Renal cortical epithelial cell (primary cell): ENCODE results near the gene TSPAN9. TPM values are rescaled to one million over a fixed set of nuclear protein-coding genes. Genes with fewer than 3 reads are reported as not detected.

ENCODE experiments used
- DNase-seq: peaks from one replicate; pipeline ENCODE4 v3.0.0-alpha.2; 2011; ENCODE audit warnings: low read depth
- total RNA-seq: library from RNA; depleted of rRNA; stranded (reverse); fragments of >200 nt; gene quantifications from 2 replicates; pipeline ENCODE4 v1.2.3, GENCODE V29; 2014

The TSPAN9 gene, protein sequence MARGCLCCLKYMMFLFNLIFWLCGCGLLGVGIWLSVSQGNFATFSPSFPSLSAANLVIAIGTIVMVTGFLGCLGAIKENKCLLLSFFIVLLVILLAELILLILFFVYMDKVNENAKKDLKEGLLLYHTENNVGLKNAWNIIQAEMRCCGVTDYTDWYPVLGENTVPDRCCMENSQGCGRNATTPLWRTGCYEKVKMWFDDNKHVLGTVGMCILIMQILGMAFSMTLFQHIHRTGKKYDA
- total RNA-seq = 24.7 and 91.3 TPM in 2 replicates

DNA sequence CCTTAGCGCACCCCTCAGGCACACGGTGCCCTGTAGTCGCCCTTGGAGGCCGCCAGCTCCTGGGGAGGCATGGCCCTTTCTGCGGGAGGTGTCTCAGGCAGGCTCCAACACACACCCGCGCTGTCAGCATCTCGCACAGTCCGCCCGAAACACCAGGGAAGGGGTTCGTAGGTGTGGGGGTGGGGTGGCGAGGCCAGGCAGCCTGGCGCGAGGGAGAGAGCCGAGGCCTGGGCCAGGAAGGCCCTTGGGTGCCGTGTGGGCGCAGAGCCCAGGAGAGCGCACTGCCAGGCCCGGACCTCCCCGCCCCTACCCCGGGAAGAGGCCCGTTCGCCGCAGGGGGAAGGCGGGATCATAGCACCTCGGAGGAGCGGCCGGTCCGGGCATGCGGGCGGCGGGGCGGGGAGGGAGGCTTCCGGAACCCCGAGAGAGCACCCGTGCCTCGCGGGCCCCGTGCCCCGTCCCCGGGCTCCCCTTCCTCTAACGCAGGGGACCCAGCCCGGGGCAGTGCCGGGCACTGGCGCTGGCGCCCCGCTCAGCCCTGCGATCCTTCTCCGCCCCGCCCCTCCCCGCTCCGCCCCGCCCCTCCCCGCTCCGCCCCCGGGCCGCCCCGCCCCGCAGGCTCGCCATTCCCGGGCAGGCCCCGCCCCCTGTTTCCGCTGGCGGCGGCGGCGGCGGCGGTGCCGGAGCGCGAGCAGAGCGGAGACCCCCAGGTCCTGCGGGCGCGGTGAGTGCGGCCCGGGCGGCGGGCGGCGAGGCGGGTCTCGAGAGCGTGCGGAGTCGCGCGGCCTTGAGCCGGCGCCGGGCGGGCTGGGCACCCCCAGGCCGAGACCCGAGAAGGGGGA lies at the start of gene TSPAN9:
TSPAN9 (plus strand) TSS at position 650 of the 842 bp plus-strand sequence. CDS start 123,815 bp downstream, outside the sequence.
- DNase-seq = peak; percentile 46

DNA sequence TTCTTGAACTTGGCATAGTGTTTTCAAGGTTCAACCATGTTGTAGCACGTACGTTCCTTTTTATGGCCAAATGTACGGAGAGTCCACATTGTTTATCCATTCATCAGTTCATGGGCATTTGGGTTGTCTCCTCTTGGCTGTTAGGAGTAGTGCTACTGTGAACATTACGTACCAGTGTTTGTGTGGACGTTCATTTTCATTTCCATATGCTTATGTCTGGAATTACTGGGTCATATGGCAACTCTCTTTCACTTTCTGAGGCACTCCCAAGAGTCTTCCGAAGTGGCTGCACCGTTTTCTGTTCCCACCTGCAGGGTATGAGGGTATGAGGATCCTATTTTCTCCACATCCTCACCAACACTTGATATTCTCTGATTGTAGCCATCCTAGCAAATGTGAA lies 49.1 kb upstream of the TSPAN9 start:
- no peak for DNase-seq

- DNase-seq = no peak
Measured at GRCh38 chr12:3030821-3031429, 46.3 kb upstream of the TSPAN9 start.

DNA sequence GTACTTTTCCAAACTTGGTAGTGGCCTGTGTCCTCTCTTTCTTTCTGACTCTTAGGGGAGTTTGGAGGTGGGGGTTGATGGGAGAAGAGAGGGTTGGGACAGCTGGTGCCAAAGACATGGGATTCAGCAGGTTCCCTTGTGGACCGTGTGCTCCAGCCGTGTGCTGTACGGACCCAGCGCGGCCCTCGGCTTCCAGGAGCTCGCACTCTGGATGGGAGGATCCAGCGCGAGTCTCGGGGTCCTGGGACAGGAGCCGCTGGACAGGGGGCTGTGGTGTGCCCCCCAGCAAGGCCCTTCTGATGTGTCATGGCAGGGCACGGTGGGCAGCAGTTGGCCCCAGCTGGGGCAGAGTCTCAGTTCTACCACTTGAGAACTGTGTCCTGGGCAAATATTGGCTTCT lies 45.0 kb upstream of the TSPAN9 start:
- no peak for DNase-seq

GRCh38 chr12:3032770-3033538 lies 44.2 kb upstream of the TSPAN9 start:
- DNase-seq = no peak

- no peak for DNase-seq
Measured at GRCh38 chr12:3033539-3033867, 43.7 kb upstream of the TSPAN9 start.

DNA sequence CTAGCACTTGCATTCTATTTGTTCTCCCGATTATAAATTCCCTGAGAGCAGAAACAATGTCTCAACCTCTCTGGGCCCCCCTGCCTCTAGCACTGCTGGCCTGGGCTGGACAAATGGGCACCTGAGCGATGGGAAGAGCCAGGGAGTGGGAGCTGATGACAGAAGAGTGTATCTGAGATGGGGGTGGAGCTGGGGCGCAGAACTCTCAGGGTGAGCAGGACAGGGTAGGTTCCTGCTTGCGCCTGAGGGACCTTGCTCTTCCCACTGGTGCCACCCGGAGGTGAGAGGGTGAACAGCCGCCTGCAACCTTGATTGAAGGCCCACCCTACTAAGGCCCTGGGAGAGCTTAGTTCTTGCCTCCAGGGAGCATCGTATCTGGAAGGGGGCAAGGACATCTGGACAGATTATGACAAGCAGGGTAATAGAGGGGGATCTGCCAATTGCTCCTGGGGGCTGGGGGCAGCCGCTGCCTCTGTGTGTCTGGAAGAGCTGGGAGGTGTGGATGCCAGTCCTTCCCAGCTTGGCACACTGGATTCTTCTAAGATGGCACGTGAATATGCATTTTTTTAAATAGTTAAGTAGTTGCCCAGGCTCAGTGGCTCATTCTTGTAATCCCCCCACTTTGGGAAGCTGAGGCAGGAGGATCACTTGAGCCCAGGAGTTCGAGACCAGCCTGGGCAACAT lies 43.0 kb upstream of the TSPAN9 start:
- peak; percentile 45 for DNase-seq

GRCh38 chr12:3035171-3035570 lies 42.0 kb upstream of the TSPAN9 start:
- peak; percentile 15 for DNase-seq

- no peak for DNase-seq
Measured at GRCh38 chr12:3035815-3036702, 41.1 kb upstream of the TSPAN9 start.

DNA sequence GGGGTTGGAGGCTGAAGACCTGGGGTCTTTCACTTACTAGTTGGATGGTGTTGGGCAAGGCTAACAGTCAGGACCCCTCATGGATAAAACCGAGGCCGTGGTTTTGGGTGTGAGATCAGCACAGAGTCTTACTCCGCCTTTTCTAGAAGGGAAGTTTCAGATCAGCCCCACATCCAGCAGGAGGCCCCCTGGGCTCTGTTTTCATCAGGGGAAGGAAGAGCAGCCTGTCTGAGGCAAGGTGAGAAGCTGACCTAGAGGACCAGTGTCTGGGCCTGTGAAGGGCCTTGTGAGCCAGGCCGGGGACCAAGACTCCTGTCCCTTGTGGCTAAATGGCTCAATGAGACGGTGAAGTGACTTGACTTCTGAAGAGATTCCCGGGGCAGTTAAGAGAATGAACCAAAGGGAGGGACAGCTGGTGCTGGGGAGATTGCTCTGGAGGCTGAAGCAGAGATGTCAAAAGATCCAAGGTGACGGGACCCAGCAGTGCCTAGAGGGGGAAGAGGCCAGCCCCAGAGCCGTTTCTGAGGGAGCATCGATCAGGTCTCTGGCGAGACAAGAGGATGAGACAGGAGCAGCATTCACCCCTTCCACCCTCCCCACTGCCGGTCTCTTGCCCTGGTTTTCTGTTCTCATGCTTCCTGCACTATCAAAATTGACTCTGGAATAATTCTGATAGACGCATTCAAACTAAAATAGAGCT lies 40.1 kb upstream of the TSPAN9 start:
- DNase-seq = no peak

DNA sequence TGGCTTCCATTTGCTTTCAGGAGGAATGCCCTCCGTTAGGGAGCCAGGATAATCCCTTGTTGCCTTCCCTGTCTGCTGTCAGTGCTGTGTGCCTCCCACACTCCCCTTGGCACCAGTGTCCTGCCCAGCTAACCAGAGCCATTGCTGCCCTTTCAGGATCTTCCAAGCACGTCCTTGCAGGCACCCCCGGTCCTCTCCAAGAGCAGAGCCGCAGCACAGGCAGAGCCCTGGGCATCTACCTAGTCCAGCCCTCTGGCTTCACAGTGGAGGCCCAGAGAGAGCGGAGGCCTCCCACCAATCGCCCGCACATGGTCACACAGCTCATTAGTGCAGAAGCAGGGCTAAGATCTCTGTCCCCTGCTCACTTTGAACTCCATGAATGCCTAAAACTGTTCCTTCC lies 39.0 kb upstream of the TSPAN9 start:
- no peak for DNase-seq

DNA sequence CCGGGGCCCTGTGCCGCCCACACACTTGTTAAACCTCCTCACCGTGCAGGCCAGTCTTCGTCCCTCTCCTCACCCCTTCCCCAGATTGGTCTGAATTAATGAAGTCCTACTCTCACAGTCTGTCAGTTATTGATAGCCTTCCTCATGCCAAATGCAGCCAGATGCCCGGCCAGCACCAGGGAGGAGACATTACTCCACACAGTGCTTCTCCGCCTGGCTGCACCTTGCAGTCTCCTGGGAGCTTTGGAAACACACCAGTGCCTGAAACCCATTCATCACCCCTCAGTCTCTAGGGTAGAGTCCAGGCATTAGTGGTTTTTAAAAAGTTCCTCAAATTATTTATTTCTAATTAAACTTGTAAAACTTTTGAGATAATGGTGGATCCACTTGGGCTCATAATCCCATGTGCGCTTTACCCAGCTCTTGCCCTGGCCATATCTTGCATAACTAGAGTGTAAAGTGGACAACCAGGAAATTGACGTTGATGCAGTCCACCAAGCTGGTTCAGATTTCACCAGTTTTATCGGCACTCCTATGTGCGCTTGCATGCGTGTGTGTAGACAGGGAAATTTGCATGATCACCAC lies 38.2 kb upstream of the TSPAN9 start:
- no peak for DNase-seq

DNA sequence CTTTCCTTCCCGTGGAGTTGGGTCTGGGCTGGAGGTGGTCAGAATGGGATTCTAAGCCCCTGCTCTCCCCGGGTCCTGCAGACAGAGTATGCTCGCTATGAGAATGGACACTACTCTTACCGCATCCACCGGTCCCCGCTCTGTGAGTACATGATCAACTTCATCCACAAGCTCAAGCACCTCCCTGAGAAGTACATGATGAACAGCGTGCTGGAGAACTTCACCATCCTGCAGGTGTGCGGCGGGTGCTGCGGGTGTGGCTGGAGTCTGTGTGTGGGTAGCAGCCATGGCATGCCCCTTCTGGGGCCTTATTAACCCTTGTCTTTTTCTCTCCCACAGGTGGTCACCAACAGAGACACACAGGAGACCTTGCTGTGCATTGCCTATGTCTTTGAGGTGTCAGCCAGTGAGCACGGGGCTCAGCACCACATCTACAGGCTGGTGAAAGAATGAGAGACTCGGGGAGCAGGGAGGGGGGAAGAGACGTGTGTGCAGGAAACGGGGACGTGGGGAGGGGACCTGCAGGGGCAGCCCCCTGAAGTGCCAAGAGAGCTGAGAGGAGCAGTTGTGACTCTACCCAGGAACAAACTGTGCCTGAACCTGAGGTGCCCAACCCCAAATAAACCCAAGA lies 37.0 kb upstream of the TSPAN9 start:
- no peak for DNase-seq

- DNase-seq = no peak
Measured at GRCh38 chr12:3040663-3041544, 36.3 kb upstream of the TSPAN9 start.

DNA sequence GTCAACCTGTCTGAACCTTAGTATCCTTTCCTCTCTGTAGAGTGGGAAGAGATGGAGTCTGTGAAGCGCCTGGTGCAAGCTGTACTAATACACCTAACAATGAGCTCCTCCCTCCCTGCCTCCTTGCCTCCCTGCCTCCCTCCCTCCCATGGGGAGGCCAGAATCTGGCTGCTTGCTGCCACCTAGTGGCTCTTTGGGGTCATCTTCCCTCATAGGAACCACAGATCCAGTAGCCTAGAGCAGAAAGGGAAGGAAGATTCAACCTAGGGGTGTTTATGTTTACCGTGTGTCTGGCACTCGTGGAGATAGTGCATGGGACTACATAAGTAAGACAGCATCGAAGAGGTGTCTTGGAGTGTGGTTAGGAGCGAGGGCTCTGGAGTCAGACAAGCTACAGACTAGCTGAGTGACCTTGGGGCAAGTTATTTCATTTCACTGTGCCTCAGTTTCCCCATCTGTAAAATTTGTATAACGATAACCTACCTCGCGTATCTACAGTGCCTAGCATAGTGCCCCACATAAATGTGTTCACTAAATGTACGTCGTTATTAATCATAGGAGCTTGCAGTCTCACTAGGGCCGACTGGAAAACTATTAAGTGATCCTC lies 35.5 kb upstream of the TSPAN9 start:
- peak; percentile 54 for DNase-seq

DNA sequence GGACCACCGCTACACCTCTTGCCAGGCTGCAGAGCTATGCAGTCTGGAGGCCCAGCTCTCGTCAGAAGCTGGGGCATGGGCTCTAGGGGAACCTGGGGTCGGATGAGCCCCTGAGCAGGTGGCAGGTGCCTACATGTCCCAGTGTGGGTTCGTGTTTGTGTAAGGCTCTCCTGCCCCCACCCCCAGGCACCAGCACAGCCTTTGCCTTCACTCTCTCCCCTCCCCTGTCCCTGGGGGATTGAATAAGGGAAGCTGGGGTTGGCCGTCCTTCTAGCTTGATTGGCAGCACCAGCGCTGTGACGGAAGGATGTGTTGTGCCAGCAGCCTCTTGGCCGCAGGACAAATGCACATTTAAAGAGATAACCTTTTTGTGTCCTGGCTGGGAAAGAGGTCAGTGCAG lies 34.8 kb upstream of the TSPAN9 start:
- DNase-seq = no peak

DNA sequence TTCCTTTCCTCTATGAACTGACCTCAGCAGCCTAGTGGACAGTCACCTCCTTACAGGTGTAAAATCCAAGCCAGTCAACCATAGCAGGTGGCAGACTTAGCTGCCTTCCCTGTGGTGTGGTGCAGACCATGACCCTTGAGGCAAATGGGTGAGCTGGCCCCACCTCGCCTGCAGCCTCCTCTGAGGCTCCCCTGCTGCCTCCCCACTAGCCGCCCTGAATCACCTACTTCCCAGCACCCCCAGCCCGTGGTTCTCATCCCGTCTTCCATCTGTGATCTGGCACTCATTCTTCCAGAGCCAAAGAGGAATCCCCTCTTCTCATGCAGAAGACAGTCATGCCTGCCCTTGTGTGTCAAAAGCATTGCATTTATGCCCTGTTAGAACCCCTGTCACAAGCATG lies 34.4 kb upstream of the TSPAN9 start:
- DNase-seq = no peak

- DNase-seq = no peak
Measured at GRCh38 chr12:3043406-3043805, 33.8 kb upstream of the TSPAN9 start.
